H9 (cell line): ENCODE data around the gene RIGI. TPM values are rescaled to one million over a fixed set of nuclear protein-coding genes. Genes with fewer than 3 reads are reported as not detected.

Experiments
- DNase-seq: peaks from one replicate; pipeline ENCODE4 v3.0.0-alpha.2; 2017
- H2AFZ ChIP-seq: one replicate; pipeline ENCODE4 v1.6.1; 2013; ENCODE audit warnings: mild to moderate bottlenecking, low read length, control low read depth, moderate library complexity
- H2AK5ac ChIP-seq: 2 replicates; pipeline ENCODE4 v1.6.1; 2013; ENCODE audit warnings: low read length, control low read depth, mixed read lengths; ENCODE audit not compliant: insufficient read length
- H2BK120ac ChIP-seq: one replicate; pipeline ENCODE4 v1.6.1; 2013; ENCODE audit warnings: low read depth, mild to moderate bottlenecking, low read length, control low read depth, inconsistent platforms; ENCODE audit not compliant: poor library complexity, severe bottlenecking
- H2BK12ac ChIP-seq: 2 replicates; pipeline ENCODE4 v1.6.1; 2013; ENCODE audit warnings: low read length, control low read depth, mixed read lengths, low read depth; ENCODE audit not compliant: insufficient read length
- H2BK15ac ChIP-seq: 2 replicates; pipeline ENCODE4 v1.6.1; 2013; ENCODE audit warnings: low read depth, low read length, control low read depth
- H2BK20ac ChIP-seq: one replicate; pipeline ENCODE4 v1.6.1; 2013; ENCODE audit warnings: low read depth, mild to moderate bottlenecking, low read length, control low read depth, inconsistent platforms; ENCODE audit not compliant: poor library complexity, severe bottlenecking
- H2BK5ac ChIP-seq: 2 replicates; pipeline ENCODE4 v1.6.1; 2013; ENCODE audit warnings: low read length, control low read depth, mixed read lengths; ENCODE audit not compliant: insufficient read length
- H3K14ac ChIP-seq: 2 replicates; pipeline ENCODE4 v1.6.1; 2013; ENCODE audit warnings: low read length, control low read depth; ENCODE audit not compliant: insufficient read depth
- H3K18ac ChIP-seq: 2 replicates; pipeline ENCODE4 v1.6.1; 2013; ENCODE audit warnings: low read depth, mild to moderate bottlenecking, mixed read lengths, low read length, control low read depth; ENCODE audit not compliant: insufficient read length
- H3K23ac ChIP-seq: 2 replicates; pipeline ENCODE4 v1.6.1; 2013; ENCODE audit warnings: low read length, control low read depth, mixed read lengths, low read depth; ENCODE audit not compliant: insufficient read length
- H3K23me2 ChIP-seq: 2 replicates; pipeline ENCODE4 v1.6.1; 2013; ENCODE audit warnings: low read depth, mild to moderate bottlenecking, mixed read lengths, low read length, control low read depth; ENCODE audit not compliant: insufficient read length, poor library complexity, severe bottlenecking
- H3K27ac ChIP-seq: 2 replicates; pipeline ENCODE4 v1.5.1; 2013; ENCODE audit warnings: low read length, control low read depth, mixed read lengths, low read depth; ENCODE audit not compliant: insufficient read length
- H3K27me3 ChIP-seq: 2 replicates; pipeline ENCODE4 v1.6.1; 2013; ENCODE audit warnings: low read length, control low read depth, inconsistent platforms; ENCODE audit not compliant: insufficient read depth
- H3K4ac ChIP-seq: 2 replicates; pipeline ENCODE4 v1.6.1; 2013; ENCODE audit warnings: low read depth, mild to moderate bottlenecking, control low read depth, inconsistent platforms, low read length, moderate library complexity
- H3K4me1 ChIP-seq: 2 replicates; pipeline ENCODE4 v1.6.1; 2013; ENCODE audit warnings: low read length, control low read depth, inconsistent platforms; ENCODE audit not compliant: insufficient read depth
- H3K4me2 ChIP-seq: 2 replicates; pipeline ENCODE4 v1.6.1; 2013; ENCODE audit warnings: low read length, control low read depth, mixed read lengths; ENCODE audit not compliant: insufficient read length, insufficient read depth
- H3K56ac ChIP-seq: 2 replicates; pipeline ENCODE4 v1.6.1; 2013; ENCODE audit warnings: low read depth, mild to moderate bottlenecking, mixed read lengths, low read length, control low read depth; ENCODE audit not compliant: insufficient read length
- H3K79me1 ChIP-seq: 2 replicates; pipeline ENCODE4 v1.6.1; 2013; ENCODE audit warnings: low read depth, mild to moderate bottlenecking, moderate library complexity, low read length, control low read depth, inconsistent platforms; ENCODE audit not compliant: insufficient read depth, poor library complexity, severe bottlenecking
- H3K79me2 ChIP-seq: 2 replicates; pipeline ENCODE4 v1.6.1; 2013; ENCODE audit warnings: low read length, control low read depth, inconsistent platforms; ENCODE audit not compliant: insufficient read depth
- H3K9ac ChIP-seq: 2 replicates; pipeline ENCODE4 v1.6.1; 2013; ENCODE audit warnings: low read length, control low read depth, mixed read lengths; ENCODE audit not compliant: insufficient read length; ENCODE audit errors: extremely low read depth
- H3K9me3 ChIP-seq: one replicate; pipeline ENCODE4 v1.6.1; 2013; ENCODE audit warnings: low read depth, low read length, inconsistent platforms; ENCODE audit not compliant: control insufficient read depth
- H3T11ph ChIP-seq: one replicate; pipeline ENCODE4 v1.6.1; 2013; ENCODE audit warnings: mild to moderate bottlenecking, low read length, control low read depth, inconsistent platforms
- H4K20me1 ChIP-seq: one replicate; pipeline ENCODE4 v1.6.1; 2013; ENCODE audit not compliant: control insufficient read depth, insufficient read length, insufficient read depth
- H4K5ac ChIP-seq: 2 replicates; pipeline ENCODE4 v1.6.1; 2013; ENCODE audit warnings: low read depth, mild to moderate bottlenecking, mixed read lengths, low read length, control low read depth; ENCODE audit not compliant: insufficient read length
- H4K8ac ChIP-seq: replicated peaks from 2 replicates; pipeline ENCODE4 v1.6.1; 2013; ENCODE audit warnings: low read length, control low read depth, mixed read lengths, low read depth; ENCODE audit not compliant: insufficient read length
- H4K91ac ChIP-seq: 2 replicates; pipeline ENCODE4 v1.6.1; 2013; ENCODE audit warnings: low read depth, mild to moderate bottlenecking, moderate library complexity, mixed read lengths, low read length, control low read depth; ENCODE audit not compliant: insufficient read length
- H3K27ac Mint-ChIP-seq, 3 experiments: 2 replicates in 2 of 3; 3 replicates in 1 of 3; pipeline ENCODE4 v1.8.0; 2020 to 2021; ENCODE audit warnings: mixed read lengths in 3 of 3, mild to moderate bottlenecking in 1 of 3, moderate library complexity in 1 of 3
- H3K27me3 Mint-ChIP-seq: 2 replicates; pipeline ENCODE4 v1.8.0; 2021; ENCODE audit warnings: low read depth, mild to moderate bottlenecking, moderate library complexity, mixed read lengths
- H3K36me3 Mint-ChIP-seq, 3 experiments: 2 replicates in 2 of 3; 3 replicates in 1 of 3; pipeline ENCODE4 v1.8.0; 2020 to 2021; ENCODE audit warnings: low read depth in 3 of 3, mixed read lengths in 3 of 3; ENCODE audit not compliant: insufficient read depth in 1 of 3
- H3K4me1 Mint-ChIP-seq, 2 experiments: 2 replicates each; pipeline ENCODE4 v1.8.0; 2020; ENCODE audit warnings: mixed read lengths in 2 of 2
- H3K4me3 Mint-ChIP-seq, 2 experiments: 2 replicates in 1 of 2; 3 replicates in 1 of 2; pipeline ENCODE4 v1.8.0; 2020 to 2021; ENCODE audit warnings: mild to moderate bottlenecking in 2 of 2, mixed read lengths in 2 of 2, moderate library complexity in 1 of 2
- H3K9me3 Mint-ChIP-seq, 2 experiments: 2 replicates in 1 of 2; 3 replicates in 1 of 2; pipeline ENCODE4 v1.8.0; 2020; ENCODE audit warnings: mild to moderate bottlenecking in 2 of 2, mixed read lengths in 2 of 2, moderate library complexity in 1 of 2
- WGBS: extraction: QIAGEN DNeasy Blood & Tissue Kit; methylation state at CpG from one replicate; pipeline ENCODE4 v1.1.7; 2013; ENCODE audit warnings: missing lambda C conversion rate, low lambda C conversion rate, mixed read lengths; ENCODE audit not compliant: insufficient read length; ENCODE audit errors: extremely low coverage; 5-methylcytosine and 5-hydroxymethylcytosine counted together
- total RNA-seq: library from RNA; stranded (reverse); gene quantifications from 2 replicates; pipeline ENCODE4 v1.2.1, GENCODE V29; 2021
- TF ChIP-seq, protein P1 (sequence below): fragments of 200-600 bp; sonication (generic); conservative IDR thresholded peaks from 3 replicates; pipeline ENCODE4 v1.8.0; 2021; ENCODE audit warnings: antibody characterized with exemption, mild to moderate bottlenecking

RIGI gene
- total RNA-seq, 1 experiment from 2014 or later: 4.1 TPM

DNA sequence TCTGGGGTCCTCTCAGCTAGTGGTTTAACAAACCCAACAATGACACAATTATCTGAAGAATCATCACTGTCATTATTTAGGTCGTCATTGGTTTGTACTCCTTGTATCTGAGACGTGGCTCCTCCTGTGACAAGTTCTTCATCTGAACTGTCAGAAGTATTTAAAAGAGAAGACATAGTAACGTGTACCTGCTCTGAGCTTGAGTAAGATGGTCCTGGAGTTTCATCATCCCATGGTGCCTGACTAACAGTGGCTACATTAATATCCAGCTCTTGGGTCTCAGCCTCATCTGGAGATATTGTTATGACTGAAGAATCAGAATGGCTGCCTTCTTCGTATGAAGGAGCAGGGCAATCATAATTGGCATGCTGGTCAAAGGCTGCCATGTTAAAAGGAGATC, 17.1 kb upstream of the RIGI start:
- H3K23ac ChIP-seq: no peak overlapping the region
- H4K91ac ChIP-seq: no peak overlapping the region
- no peaks in the 10 kb centered on the region for H3K27me3 Mint-ChIP-seq
- no peaks in the 10 kb centered on the region for H3K27me3 ChIP-seq
- H4K20me1 ChIP-seq: no peaks in the 10 kb centered on the region
- H4K8ac ChIP-seq: no peak overlapping the region
- peaks cover 1 to 8% of the 10 kb centered on the region in 2 experiments; a peak in 2 of 4 replicates for H3K4me1 Mint-ChIP-seq
- no peak for DNase-seq
- H2BK20ac ChIP-seq: no peak overlapping the region
- no peak overlapping the region for H3K27ac ChIP-seq
- H3K4me3 Mint-ChIP-seq: no peak overlapping the region
- H3K4me2 ChIP-seq: no peak overlapping the region
- H3T11ph ChIP-seq: no peak overlapping the region
- H3K9me3 Mint-ChIP-seq: no peaks in the 10 kb centered on the region
- no peak overlapping the region for H3K27ac Mint-ChIP-seq
- WGBS: no CpG with 5 or more reads among the region's 4 CpGs
- no peak overlapping the region for H2AK5ac ChIP-seq
- H3K23me2 ChIP-seq: no peaks in the 10 kb centered on the region
- no peaks in the 10 kb centered on the region for H3K4me1 ChIP-seq
- peaks cover 34 to 43% (median 40%) of the 10 kb centered on the region in 3 experiments for H3K36me3 Mint-ChIP-seq
- no peaks in the 10 kb centered on the region for H3K9me3 ChIP-seq
- H3K79me2 ChIP-seq: peaks cover 17% of the 10 kb centered on the region; the same call in 1 of the 2 replicates
- no peak overlapping the region for H3K4ac ChIP-seq
- no peak overlapping the region for H3K56ac ChIP-seq
- H2BK5ac ChIP-seq: no peak overlapping the region
- H2BK12ac ChIP-seq: no peak overlapping the region
- H3K18ac ChIP-seq: no peak overlapping the region
- H3K14ac ChIP-seq: no peak overlapping the region
- no peak overlapping the region for H2BK15ac ChIP-seq
- TF ChIP-seq, protein P1, sequence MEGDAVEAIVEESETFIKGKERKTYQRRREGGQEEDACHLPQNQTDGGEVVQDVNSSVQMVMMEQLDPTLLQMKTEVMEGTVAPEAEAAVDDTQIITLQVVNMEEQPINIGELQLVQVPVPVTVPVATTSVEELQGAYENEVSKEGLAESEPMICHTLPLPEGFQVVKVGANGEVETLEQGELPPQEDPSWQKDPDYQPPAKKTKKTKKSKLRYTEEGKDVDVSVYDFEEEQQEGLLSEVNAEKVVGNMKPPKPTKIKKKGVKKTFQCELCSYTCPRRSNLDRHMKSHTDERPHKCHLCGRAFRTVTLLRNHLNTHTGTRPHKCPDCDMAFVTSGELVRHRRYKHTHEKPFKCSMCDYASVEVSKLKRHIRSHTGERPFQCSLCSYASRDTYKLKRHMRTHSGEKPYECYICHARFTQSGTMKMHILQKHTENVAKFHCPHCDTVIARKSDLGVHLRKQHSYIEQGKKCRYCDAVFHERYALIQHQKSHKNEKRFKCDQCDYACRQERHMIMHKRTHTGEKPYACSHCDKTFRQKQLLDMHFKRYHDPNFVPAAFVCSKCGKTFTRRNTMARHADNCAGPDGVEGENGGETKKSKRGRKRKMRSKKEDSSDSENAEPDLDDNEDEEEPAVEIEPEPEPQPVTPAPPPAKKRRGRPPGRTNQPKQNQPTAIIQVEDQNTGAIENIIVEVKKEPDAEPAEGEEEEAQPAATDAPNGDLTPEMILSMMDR: no peak
- H3K79me1 ChIP-seq: no peaks in the 10 kb centered on the region
- H2AFZ ChIP-seq: no peak overlapping the region
- H3K9ac ChIP-seq: no peak overlapping the region
- no peak overlapping the region for H2BK120ac ChIP-seq
- no peak overlapping the region for H4K5ac ChIP-seq
